Activated CD8-positive, alpha-beta memory T cell treated with anti-CD3 and anti-CD28 coated beads, Interleukin-2, amount 50 U/mL, for 1 hour (primary cell): Measurements from ENCODE around the gene RHCG.
"Not testable (repeated sequence)": the region's sequence is repeated elsewhere in the genome, so short reads cannot be mapped to it uniquely, and the experiment has no call there.

ENCODE experiments used
- DNase-seq: peaks from one replicate; pipeline ENCODE4 v3.0.0-alpha.2; 2020; ENCODE audit errors: extremely low read depth

RHCG gene

DNA sequence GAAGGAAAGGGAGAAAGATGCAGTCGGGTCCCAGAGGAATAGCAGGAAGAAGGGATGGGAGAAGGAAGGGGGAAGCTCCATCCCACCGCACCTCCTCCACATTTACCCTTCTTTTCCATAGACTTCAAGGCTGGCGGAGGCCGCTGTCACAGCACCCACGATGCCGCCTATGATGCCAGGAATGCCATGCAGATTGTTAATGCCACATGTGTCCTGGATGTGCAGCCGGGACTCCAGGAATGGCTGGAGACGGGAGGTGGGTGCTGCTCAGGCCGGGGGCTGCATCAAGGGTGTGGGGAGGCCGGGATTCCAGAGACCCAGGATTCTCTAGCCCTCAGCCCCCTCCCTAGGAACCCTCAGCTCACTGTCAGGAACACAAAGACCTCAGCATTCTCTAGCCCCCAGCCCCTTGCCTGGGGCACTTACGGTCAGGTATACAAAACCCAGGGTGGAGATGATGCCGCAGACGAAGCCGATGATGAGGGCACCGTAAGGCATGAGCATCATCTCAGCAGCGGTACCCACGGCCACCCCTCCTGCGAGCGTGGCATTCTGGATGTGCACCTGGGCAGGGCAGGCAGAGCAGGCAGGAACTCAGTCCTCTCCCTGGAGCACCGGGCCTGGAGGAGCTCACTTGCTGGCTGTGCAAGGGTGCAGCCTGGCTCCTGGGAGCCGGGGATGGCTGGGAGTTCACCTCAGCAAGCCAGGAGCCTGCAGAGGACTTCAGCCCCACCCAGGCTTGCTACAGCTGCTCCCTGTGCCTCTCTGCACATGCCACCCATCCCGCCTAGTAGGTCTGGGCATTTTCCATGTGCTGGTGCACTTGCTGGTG lies 18.8 kb downstream of the RHCG start:
- DNase-seq = no peak

DNA sequence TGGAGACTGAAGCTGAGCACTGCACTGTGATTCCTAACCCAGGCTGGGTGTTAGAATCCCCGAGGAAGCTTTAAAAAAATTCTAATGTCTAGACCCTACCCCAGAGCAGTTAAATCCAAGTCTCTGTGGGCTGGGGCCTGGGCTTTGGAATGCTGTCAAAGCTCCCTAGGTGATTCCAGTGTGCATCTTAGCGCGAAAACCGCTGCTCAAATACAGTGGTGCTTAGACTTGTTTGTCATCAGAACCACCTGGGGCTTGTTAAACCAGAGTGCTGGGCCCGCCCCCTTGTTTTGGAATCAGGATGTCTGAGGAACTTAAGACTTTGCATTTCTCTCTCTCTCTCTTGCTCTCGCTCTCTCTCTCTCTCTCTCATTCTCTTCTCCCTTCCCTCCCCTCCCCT lies 20.7 kb downstream of the RHCG start:
- no peak for DNase-seq

DNA sequence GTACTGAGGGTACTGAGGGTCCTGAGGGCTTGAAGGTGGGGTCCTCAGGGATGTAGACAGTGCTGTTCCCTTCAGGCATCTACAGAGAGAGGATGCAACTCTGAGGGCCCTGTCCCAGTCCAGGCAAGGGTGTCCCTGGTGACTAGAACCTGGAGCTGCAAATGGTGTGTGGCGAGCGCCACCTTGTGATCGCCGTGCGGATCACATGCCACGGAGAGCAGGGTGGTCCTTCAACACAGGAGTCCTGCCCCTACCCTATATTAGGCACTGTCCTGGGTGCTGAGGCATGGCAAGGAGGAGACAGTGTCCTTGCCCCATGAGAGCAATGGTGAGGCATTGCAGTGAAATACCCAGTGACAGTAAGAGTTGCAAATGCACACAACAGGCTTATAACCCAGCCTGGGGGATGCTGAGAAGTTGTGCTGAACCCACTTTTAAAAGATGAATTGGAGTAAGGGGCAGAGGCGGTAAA lies 23.6 kb downstream of the RHCG start:
- no peak for DNase-seq

DNA sequence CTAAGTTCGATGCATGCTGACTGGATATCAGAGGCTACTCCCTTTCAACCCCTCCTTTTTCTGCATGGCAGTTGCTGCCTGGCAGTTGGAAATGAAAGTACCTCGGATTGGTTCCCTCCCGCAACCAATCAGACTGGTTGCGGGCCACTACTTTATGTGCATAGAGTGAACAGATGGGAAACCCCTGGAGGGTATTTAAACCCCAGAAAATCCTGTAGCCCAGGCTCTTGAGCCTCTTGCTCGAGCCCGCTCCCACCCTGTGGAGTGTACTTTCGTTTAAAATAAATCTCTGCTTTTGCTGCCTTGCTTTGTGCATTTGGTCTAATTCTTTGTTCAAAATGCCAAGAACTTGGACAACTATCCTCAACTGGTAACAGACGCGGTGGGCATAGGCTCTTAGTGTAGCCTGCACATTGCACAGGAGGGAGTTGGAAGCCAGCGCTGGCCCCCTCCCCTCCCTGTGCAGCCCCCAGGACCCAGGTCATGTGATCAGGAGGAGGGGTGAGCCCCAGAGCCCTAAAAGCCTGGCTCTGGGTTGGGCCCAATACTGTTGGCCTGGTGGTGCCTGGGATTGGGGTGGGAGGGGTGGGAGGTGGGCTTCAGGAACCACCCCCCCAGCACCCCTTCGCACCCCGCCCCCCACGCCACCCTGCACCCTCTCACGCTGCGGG lies 26.8 kb downstream of the RHCG start:
- no peak for DNase-seq

DNA sequence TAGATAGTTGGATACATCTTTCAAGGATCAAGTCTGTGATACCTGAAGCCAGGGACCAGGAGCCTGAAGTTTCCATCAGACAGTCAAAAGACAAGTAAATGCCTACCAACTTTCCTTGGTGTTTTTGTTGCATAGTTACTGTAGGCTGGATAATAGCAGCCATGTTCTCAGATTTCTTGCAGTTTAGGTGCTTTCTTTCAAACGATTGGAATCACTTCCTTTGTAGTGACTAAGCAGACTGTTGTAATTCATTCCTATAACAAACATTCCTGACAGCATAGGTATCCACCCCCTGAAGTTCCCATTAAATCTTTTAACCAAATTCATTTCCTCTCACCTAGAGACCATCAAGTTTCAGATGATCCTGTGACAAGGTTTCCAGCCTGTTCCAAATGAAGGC lies 27.6 kb downstream of the RHCG start:
- not testable (repeated sequence) for DNase-seq

DNA sequence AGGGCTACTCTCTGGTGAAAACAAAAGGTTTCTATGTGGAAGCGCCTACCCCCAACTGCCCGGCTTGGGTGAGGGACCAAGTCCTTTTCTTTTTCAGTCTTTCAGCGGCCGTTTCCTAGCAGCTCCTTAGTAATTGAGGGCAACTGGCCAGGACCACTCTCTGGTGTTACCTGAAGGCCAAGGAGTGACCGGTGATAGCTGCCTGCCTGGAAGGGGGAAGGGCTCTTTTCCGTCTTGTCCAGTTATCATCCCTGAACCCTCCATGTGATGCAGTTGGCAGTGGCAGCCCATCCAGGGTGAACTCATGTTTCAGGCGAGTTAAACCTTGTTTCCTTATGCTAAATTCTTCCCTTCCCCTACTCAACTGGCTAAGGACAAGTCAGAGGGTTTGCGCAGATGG lies 33.3 kb downstream of the RHCG start:
- no peak for DNase-seq

DNA sequence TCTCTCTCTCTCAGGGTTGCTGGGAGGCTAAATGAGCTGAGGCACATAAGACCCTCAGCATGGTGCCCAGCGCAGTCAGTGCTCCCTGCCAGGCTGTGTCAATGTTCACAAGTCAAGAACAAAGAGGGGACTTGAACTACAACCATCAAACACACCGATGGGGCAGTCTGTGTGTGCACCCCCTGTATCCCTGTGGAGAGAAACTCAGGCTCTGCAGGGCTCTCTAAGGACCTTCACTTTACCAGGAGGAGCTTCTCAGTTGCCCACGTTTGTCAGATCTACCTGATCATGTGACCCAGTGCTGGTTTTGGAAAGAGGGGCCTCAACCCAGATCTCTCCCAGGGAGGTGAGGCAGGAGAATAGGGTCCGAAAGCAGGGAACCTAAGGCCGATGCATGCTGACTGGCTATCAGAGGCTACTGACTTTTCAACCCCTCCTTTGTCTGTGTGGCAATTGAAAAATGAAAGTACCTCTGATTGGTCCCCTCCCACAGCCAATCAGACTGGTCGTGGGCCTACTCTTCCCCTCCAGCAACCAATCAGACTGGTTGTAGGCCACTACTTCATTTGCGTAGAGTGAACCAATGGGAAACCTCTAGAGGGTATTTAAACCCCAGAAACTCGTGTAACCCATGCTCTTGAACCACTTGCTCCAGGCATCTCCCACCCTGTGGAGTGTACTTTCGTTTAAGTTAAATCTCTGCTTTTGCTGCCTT lies 34.0 kb downstream of the RHCG start:
- DNase-seq = no peak

DNA sequence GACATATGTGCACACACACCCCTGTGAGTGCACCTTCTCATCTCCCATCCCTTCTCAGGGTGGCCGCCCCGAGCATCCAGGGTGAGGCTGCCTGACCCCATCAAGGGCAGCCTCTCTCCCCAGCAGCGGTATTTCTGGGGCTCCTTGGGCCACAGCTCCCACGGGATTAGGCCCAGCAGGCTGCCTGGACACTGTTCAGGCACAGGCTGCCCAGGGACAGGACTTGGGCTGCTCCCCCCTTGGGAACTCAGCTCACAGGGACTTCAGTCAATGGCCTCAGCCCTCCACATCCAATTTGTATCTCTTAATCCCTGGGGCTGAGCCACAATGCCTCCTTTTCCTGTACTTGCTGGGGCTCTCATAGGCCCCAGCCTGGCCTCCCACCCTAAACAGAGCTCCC lies 35.0 kb downstream of the RHCG start:
- DNase-seq = no peak

DNA sequence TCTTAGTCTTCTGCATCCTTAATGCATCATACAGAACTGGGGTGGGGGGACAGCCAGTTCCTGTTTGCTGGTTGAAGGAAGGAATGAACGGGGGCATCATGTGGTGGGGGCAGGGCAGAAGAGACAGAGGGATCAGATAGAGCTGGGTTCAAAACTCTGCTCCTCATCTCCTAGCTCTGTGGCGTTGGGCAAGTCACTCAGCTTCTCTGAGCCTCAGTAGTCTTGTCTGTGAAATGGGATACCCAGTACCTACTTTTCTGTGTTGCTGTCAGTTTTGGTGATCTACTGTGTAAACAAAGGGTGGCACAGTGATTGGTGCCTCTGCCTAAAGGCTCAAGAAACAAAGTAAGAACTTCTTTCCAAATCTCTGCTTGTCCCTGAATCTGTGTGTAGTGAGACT lies 36.3 kb downstream of the RHCG start:
- DNase-seq = no peak

DNA sequence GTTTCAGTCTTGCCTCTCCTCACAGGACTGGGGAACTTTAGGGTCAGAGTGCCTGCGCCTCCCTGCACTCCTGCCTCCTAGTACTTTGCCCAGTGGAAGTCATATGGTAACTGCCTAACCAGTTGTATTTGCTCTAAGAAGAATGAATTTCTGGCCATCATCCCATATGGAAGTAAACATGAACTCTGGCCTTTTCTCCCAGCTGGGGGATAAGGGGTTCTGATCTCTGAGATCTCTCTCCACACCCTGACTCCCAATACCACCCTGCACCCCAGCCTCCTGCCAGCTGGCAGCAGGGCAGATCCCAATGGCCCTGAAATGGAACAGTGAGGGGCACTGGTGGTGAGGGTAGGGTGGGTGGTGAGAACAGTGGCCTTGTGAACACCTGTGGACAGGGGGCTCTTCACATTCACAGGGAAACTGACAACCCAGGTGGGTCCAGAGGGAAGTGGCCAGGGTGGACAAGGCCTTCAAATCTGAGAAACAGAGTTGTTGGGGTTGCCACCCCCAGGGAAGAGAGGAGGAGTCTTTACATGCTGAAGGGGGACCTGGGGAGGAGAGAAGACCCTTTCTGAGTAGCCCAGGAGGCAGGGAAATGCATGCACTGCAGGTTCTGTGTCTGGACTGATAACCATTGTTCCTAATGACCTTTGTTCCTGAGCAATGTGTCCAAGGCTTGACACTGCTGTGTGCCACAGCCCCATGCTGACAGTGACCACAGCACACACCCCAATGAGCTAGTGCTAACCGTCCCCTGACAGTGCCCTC lies 36.9 kb downstream of the RHCG start:
- DNase-seq = no peak

DNA sequence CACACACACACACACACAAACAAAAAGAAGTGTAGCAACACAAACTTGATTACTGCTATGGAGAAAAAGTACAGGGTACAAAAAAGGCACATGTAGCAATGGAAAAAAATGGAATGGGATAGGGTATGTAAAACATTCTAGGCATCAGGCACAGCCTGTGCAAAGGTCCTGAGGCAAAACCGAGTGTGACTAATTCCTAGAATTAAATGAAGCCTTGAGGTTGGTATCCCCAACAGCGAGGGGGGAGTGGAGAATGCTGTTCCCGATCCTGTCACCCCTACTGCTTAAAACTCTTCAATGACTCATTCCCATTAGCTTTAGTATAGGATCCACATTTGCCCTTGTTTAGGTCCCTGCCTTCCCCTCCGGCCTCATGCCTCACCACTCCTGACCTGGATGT lies 37.9 kb downstream of the RHCG start:
- DNase-seq = no peak

DNA sequence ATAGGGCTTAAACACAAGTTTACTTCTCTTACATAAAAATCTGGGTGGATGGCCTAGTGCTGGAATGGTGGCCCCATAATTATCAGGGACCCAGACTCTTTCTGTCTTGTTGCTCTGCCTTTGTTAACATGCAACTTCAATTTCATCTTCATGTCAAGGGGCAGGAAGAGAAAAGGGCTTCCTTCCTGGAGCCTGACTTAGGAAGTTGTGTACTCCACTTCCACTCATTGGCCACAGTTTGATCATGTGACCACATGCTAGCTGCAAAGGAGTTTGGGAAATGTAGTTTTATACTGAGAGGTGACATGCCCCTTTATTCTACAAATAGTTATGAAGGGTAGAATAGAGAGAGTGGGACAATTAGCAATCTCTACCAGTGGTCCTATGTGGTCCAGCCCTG lies 39.3 kb downstream of the RHCG start:
- DNase-seq = no peak

DNA sequence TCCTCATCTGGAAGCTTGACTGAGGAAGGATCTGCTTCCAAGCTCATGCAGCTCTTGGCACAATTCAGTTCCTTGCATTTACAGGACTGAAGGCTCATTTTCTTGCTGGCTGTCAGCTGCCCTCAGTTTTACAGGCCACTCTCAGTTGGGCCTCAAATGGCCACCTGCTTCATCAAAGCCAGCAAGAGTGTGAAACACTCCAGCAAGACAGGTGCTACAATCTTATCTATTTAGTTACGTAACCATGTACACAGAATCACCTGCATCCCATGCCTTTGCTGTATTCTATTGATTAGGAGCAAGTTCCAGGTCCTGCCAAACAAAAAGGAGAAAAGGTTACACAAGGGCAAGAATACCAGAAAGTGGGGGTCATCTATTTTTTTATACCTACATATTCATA lies 40.8 kb downstream of the RHCG start:
- DNase-seq = no peak

DNA sequence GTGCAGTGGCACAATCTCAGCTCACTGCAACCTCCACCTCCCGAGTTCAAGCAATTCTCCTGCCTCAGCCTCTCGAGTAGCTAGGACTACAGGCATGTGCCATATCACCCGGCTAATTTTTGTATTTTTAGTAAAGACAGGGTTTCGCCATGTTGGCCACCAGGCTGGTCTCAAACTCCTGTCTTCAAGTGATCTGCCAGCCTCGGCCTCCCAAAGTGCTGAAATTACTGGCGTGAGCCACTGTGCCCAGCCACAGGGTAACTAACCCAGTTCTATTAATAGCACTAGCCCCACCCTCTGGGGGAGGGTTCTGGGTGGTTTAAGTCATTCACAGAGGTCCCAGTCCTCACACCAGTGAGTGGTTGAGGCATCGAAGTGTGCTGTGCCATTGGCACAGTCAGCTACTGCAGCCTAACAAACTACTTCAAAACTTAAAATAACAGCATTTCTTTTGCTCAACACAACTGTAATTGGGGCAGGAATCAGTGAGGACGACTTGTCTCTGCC lies 44.0 kb downstream of the RHCG start:
- no peak for DNase-seq

DNA sequence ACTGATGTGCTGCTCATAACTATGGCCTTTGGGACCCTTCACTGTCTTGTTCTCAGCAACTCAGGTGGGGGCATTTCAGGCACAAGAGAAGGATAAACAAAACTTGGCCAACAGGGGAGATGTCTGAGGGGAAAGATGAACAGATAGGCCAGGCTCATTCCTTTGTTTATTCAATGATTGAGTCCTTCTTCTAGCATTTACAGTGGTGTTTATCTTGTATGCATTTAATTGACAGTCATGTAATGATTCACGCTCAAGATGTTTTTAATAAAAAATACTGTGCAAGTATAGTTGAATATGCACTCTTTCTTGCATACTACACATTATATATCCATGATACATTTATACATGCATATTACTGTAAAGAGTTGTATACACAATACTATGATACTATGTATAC lies 44.5 kb downstream of the RHCG start:
- DNase-seq = no peak

DNA sequence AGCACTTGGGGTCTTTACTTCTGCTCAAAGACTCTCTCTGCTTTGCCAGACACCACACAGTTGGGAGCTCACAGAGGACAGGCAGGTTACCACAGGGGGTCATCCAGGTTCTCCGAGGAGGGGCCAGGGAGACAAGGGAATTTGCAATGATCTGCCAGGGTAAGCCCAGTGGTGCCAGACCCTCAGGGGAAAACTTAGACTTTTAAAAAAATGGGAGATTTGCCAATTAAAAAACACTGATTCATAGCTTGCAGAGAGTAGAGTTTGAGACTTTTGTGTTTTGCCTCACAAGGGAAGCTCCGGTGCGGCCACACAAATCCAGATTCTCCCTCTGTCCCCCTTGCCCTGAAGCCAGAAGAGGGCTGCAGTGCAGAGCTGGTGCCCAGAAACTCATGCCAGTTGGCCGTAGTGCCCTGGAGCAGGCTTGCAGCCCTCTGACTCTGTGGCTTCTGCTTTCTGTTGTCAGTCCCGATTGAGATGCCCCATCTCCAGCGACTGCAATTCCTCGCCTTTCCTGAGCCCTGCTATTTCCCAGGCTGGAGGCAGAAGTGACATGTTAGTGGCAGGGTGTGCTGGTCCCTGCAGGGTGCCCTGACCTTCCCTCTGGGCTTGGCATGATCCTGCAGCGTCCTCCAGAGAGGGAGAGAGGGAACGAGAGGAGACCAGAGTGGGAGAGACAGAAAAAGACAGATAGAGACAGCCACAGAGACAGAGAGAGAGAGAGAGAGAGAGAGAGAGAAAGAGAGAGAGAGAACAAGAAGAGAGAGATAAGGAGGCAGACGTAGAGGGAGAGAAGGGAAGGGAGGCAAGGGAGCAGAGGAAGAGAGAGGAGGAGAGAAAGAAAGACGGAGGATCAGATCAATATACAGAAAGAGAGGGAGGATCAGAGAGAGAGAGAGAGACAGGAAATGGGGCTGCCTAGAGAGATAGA lies 46.0 kb downstream of the RHCG start:
- DNase-seq = no peak

DNA sequence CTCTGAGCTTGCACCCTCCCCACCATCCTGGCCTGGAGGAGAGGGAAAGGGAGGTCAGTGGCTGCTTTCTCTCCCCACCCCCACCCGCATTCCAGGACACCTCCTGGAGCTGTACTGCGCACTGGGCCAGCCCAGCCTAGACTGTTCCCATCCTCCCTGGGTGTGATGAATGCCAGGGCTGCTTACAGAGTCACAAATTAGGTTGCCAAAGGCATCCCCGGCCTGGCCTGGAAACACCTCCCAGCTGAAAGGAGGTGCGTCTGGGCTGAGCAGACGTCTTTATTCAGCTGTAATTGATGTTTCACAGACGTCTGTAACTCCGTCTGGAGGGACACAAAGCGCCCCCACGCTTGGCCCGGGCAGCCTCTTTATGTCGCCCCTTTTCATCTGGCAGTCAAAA lies 47.6 kb downstream of the RHCG start:
- DNase-seq = no peak

DNA sequence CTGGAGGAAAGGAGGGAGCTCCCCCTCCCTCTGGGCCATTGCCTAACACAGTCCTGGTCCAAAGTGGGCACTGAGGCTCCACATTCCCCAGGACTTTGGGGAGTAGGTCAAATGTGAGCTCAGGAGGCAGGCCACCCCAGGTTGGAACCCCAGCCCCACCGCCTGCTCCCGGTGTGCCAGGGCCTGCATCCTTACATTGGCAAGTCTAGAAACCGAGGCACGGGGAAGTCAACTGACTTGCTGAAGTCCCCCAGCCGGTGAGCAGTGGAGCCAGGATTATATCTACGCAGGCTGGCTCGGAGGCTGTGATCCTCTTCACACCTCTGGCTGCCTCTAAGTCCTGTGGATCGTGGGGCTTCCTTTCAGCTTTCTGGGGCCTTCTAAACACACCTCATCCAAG lies 48.7 kb downstream of the RHCG start:
- DNase-seq = no peak

DNA sequence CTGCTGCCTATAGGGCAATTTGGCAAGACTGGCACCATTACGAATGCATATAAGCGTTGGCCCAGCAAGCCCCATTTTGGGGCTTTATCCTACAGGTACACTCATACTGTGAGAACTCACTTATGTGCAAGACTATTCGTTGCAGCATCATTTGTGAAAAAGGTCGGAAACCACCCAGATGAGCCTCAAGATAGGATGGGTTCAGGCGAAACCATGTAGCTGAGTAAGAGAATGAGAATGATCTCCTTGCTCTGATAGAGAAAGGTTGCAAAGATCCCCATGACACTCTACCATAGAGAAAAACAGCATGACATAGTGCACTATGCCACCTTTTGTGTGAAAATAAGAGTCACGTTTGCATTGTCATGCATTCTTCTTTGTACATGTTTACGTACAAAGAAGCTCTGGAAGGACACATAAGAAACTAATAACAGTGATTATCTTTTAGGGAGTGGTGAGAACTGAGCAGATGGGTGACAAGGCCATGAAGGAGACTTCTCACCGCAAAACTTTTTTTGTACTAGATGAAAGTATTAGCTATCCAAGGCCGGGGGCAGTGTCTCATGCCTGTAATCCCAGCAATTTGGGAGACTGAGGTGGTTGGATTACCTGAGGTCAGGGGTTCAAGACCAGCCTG lies 50.0 kb downstream of the RHCG start:
- DNase-seq = no peak

DNA sequence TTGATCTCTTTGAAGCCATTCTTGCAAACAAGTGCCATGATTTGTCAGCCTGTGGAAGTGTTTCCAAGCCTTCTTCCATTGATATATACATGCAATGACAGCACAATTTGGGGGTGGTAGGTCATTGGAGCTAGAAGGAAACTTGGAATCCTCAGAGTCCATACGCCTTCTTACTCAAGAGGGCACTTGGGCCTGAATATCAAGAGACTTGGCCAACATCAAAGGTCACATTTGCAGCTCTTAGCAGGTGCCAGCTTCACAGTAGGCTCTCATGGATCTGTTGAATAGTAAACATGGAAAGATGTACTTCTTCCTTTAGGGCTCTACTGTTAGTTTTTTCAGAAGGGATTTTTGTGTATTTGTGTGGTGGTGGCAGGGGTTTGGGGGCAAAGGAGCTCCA lies 50.9 kb downstream of the RHCG start:
- no peak for DNase-seq
